ENCODE measurements around the gene UGT3A2.

Gene UGT3A2

GRCh38 chr5:36066001-36066539 is 612 bp downstream of the UGT3A2 start:
- TF ChIP-seq, protein P1, sequence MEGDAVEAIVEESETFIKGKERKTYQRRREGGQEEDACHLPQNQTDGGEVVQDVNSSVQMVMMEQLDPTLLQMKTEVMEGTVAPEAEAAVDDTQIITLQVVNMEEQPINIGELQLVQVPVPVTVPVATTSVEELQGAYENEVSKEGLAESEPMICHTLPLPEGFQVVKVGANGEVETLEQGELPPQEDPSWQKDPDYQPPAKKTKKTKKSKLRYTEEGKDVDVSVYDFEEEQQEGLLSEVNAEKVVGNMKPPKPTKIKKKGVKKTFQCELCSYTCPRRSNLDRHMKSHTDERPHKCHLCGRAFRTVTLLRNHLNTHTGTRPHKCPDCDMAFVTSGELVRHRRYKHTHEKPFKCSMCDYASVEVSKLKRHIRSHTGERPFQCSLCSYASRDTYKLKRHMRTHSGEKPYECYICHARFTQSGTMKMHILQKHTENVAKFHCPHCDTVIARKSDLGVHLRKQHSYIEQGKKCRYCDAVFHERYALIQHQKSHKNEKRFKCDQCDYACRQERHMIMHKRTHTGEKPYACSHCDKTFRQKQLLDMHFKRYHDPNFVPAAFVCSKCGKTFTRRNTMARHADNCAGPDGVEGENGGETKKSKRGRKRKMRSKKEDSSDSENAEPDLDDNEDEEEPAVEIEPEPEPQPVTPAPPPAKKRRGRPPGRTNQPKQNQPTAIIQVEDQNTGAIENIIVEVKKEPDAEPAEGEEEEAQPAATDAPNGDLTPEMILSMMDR (IDR thresholded peaks at IDR 0.05; ENCODE audit: low read depth, low read length, missing control alignments): no peak
- in situ Hi-C loops (cut with HindIII; ENCODE audit: low sequenced_read_pairs): no loop called here
- no peak overlapping the region for H3K4me3 ChIP-seq (ENCODE audit: low read depth, low read length)
- DNase-seq (ENCODE audit: low read depth): no peak

- no peak for DNase-seq (ENCODE audit: low read depth)
- in situ Hi-C loops (cut with HindIII; ENCODE audit: low sequenced_read_pairs): no loop called here
- TF ChIP-seq, protein P1 (IDR thresholded peaks at IDR 0.05; ENCODE audit: low read depth, low read length, missing control alignments): no peak
- H3K4me3 ChIP-seq (ENCODE audit: low read depth, low read length): no peak overlapping the region
Measured at GRCh38 chr5:36060420-36060887, 6.2 kb downstream of the UGT3A2 start.

- TF ChIP-seq, protein P1 (IDR thresholded peaks at IDR 0.05; ENCODE audit: low read depth, low read length, missing control alignments): no peak
- no peak overlapping the region for H3K4me3 ChIP-seq (ENCODE audit: low read depth, low read length)
- in situ Hi-C loops (cut with HindIII; ENCODE audit: low sequenced_read_pairs): no loop called here
- DNase-seq (ENCODE audit: low read depth): no peak
Measured at GRCh38 chr5:36059571-36060419, 6.9 kb downstream of the UGT3A2 start.

GRCh38 chr5:36058776-36059175 is 7.9 kb downstream of the UGT3A2 start:
- in situ Hi-C loops (cut with HindIII; ENCODE audit: low sequenced_read_pairs): no loop called here
- no peak overlapping the region for H3K4me3 ChIP-seq (ENCODE audit: low read depth, low read length)
- TF ChIP-seq, protein P1 (IDR thresholded peaks at IDR 0.05; ENCODE audit: low read depth, low read length, missing control alignments): no peak
- DNase-seq (ENCODE audit: low read depth): no peak

DNA sequence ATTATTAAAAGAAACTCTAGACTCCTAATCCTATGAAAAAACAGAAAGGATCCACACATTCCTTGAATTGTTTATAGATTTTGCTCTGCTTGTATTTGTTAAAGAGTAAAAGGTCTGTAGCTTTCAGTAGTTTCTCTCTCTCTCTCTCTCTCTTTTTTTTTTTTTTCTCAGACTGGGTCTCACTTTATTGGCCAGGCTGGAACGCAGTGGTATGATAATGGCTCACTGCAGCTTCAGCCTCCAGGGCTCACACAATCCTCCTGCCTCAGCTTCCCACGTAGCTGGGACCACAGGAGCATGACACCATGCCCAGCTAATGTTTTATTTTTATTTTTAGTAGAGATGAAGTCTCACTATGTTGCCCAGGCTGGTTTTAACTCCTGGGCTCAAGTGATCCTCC is 9.3 kb downstream of the UGT3A2 start:
- no peak overlapping the region for H3K4me3 ChIP-seq (ENCODE audit: low read depth, low read length)
- in situ Hi-C loops (cut with HindIII; ENCODE audit: low sequenced_read_pairs): no loop called here
- TF ChIP-seq, protein P1 (IDR thresholded peaks at IDR 0.05; ENCODE audit: low read depth, low read length, missing control alignments): no peak
- DNase-seq (ENCODE audit: low read depth): no peak

DNA sequence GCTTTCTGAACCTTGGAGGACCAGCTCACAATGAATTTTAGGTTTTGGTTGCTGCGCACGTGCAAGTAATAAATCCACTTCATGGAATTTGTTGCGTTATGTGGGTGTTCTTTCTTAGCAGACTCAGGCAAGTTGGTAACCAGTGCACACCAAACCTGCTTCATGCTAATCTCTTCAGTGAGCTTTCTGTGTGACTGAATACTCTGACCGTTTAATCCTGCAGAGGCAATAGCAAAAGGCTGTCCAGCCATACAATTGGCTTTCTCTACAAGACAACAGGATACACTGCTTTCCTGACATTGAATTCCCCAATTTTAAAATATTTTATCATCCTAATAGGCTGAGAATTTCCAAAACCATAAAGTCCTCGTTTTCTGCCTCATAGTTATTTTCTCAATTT is 10.3 kb downstream of the UGT3A2 start:
- in situ Hi-C loops (cut with HindIII; ENCODE audit: low sequenced_read_pairs): no loop called here
- H3K4me3 ChIP-seq (ENCODE audit: low read depth, low read length): no peak overlapping the region
- DNase-seq (ENCODE audit: low read depth): no peak
- TF ChIP-seq, protein P1 (IDR thresholded peaks at IDR 0.05; ENCODE audit: low read depth, low read length, missing control alignments): no peak
